Adrenal gland (tissue), 5 donors: ENCODE data around the gene SUSD1.

Experiments
- POLR2A ChIP-seq, 2 donors: fragments of 450-650 bp; IDR thresholded peaks; one replicate each; pipeline ENCODE4 v1.6.1; 2017; ENCODE audit warnings: antibody characterized with exemption in 2 of 2, mild to moderate bottlenecking in 2 of 2, moderate library complexity in 1 of 2
- TF ChIP-seq, protein P1 (sequence below), 6 experiments: fragments of 450-650 bp in 4 of 6; fragments of 200-600 bp in 2 of 6; sonication (generic) in 1 of 6; IDR thresholded peaks; 1 replicate in 5 of 6; 2 replicates in 1 of 6; pipeline versions ENCODE4 v1.5.1 to v1.8.0; 2016 to 2021; ENCODE audit warnings: antibody characterized with exemption in 6 of 6, mild to moderate bottlenecking in 2 of 6, moderate library complexity in 1 of 6
- donor health status: DM: no; HTN: no; CAD: no.

DNA sequence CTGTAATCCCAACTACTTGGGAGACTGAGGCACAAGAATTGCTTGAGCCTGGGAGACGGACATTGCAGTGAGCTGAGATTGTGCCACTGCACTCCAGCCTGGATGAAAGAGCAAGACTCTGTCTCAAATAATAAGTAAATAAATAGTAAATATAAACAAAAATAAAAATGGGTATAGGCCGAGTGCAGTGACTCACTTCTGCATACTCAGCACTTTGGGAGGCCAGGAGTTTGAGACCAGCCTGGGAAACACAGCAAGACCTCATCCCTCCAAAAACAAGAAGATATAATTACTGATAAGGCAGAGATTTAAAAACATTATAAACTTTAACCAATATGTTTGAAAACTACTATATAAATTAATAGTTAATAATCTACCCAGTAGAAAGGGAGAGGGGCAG, 37.8 kb upstream of the SUSD1 start:
- TF ChIP-seq, protein P1, sequence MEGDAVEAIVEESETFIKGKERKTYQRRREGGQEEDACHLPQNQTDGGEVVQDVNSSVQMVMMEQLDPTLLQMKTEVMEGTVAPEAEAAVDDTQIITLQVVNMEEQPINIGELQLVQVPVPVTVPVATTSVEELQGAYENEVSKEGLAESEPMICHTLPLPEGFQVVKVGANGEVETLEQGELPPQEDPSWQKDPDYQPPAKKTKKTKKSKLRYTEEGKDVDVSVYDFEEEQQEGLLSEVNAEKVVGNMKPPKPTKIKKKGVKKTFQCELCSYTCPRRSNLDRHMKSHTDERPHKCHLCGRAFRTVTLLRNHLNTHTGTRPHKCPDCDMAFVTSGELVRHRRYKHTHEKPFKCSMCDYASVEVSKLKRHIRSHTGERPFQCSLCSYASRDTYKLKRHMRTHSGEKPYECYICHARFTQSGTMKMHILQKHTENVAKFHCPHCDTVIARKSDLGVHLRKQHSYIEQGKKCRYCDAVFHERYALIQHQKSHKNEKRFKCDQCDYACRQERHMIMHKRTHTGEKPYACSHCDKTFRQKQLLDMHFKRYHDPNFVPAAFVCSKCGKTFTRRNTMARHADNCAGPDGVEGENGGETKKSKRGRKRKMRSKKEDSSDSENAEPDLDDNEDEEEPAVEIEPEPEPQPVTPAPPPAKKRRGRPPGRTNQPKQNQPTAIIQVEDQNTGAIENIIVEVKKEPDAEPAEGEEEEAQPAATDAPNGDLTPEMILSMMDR (IDR thresholded peaks at IDR 0.05) = no peak
- no peak for TF ChIP-seq POLR2A (IDR thresholded peaks at IDR 0.05)
